Measurements from ENCODE around the gene NKD1. TPM values are rescaled to one million over a fixed set of nuclear protein-coding genes. Genes with fewer than 3 reads are reported as not detected.
"Not testable (repeated sequence)": the region's sequence is repeated elsewhere in the genome, so short reads cannot be mapped to it uniquely, and the experiment has no call there.

NKD1 gene
- total RNA-seq, 1 experiment from 2014 or later, result 0.44 TPM

DNA sequence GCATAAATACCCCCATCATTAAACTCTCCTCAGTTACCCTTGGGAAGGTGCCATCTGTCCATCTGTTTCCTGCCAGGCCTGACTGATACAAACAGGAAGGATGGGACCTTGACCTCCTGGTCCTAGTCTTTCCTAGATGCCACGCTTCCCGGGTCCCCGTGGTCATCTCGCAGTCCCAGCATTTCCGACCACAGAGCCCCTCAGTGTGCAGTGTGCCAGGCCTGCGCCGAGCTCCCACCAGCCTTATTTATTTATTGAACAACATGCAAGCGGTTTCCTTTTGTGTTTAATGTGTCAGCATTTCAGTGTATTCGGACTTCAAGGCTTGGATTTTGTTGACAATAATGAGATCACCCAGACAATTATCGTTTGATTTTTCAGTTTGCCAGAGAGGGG is 45.6 kb upstream of the NKD1 start:
- no peaks in the 10 kb centered on the region for H3K9me3 ChIP-seq (ENCODE audit: insufficient read depth, low read depth)
- intact Hi-C loops (cut with micrococcal nuclease; ENCODE audit: unreplicated experiment), result no loop called here
- CTCF ChIA-PET, result no interaction called here

DNA sequence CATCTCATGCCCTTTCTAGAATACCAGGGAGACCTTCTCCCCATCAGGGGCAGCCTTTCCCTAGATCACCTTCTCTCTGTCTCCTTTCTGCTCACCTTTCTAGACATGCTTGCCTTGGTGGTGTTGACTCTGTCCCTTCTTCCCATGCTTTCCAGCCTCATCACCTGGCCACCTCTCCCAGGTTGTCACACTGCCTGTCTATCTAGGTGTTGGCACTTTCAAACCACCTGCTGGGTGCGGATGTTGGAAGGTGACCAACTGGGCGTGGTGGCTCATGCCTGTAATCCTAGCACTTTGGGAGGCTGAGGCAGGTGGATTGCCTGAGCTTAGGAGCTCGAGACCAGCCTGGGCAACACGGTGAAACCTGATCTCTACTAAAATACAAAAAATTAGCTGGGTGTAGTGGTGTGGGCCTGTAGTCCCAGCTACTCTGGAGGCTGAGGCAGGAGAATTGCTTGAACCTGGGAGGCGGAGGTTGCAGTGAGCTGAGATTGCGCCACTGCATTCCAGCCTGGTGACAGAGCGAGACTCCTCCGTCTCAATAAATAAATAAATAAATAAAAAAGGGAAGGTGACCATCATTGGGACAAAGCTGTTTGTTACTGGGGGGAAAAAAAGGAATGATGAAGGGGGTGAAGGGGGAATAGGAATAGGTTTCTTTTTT is 44.2 kb upstream of the NKD1 start:
- H3K4me2 ChIP-seq, result peak overlapping the region; percentile 35; the same call in 1 of the 2 replicates
- POLR2A ChIA-PET (ENCODE audit: unreplicated experiment); H3K79me2 ChIP-seq (ENCODE audit: low read depth); H3K9me2 ChIP-seq (ENCODE audit: insufficient read depth); intact Hi-C loops (cut with micrococcal nuclease; ENCODE audit: unreplicated experiment); H3K9me3 ChIP-seq (ENCODE audit: insufficient read depth, low read depth); BruUV-seq (replicated peaks); H3K36me3 ChIP-seq (ENCODE audit: low read depth); H4K20me1 ChIP-seq (ENCODE audit: insufficient read depth); H3K4me3 ChIP-seq; CTCF ChIA-PET; H3K27me3 ChIP-seq (ENCODE audit: insufficient read depth, low read depth); H2AFZ ChIP-seq: not testable (repeated sequence)
- 0 out of 2 replicates have a peak overlapping the region, but pooled peaks have one; percentile 5 for H3K27ac ChIP-seq
- H3F3A ChIP-seq (ENCODE audit: insufficient read depth, low read depth), result peaks cover 15% of the 10 kb centered on the region
- DNase-seq, result peak; percentile 71 to 75
- peaks cover 19% of the 10 kb centered on the region for H3K4me1 ChIP-seq (replicated peaks; ENCODE audit: insufficient read depth)

More for the DNA sequence above, 45.6 kb upstream of the NKD1 start:
- Histone ChIP-seq H3K4me1 (replicated peaks; ENCODE audit: insufficient read depth) (peaks cover 19% of the 10 kb centered on the region), H3F3A (ENCODE audit: insufficient read depth, low read depth) (peaks cover 15% of the 10 kb centered on the region), H3K79me2 (ENCODE audit: low read depth) (no peaks in the 10 kb centered on the region), H4K20me1 (ENCODE audit: insufficient read depth) (no peaks in the 10 kb centered on the region), H2AFZ (no peak overlapping the region), H3K27ac (no peak overlapping the region), H3K4me2 (no peak overlapping the region), H3K36me3 (ENCODE audit: low read depth) (no peaks in the 10 kb centered on the region), H3K9me2 (ENCODE audit: insufficient read depth) (no peaks in the 10 kb centered on the region), H3K27me3 (ENCODE audit: insufficient read depth, low read depth) (no peaks in the 10 kb centered on the region), H3K4me3 (no peak overlapping the region)
- TF ChIP-seq, protein P1, sequence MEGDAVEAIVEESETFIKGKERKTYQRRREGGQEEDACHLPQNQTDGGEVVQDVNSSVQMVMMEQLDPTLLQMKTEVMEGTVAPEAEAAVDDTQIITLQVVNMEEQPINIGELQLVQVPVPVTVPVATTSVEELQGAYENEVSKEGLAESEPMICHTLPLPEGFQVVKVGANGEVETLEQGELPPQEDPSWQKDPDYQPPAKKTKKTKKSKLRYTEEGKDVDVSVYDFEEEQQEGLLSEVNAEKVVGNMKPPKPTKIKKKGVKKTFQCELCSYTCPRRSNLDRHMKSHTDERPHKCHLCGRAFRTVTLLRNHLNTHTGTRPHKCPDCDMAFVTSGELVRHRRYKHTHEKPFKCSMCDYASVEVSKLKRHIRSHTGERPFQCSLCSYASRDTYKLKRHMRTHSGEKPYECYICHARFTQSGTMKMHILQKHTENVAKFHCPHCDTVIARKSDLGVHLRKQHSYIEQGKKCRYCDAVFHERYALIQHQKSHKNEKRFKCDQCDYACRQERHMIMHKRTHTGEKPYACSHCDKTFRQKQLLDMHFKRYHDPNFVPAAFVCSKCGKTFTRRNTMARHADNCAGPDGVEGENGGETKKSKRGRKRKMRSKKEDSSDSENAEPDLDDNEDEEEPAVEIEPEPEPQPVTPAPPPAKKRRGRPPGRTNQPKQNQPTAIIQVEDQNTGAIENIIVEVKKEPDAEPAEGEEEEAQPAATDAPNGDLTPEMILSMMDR (conservative IDR thresholded peaks at IDR 0.05), result no peak
- no peak for TF ChIP-seq EZH2 (IDR thresholded peaks at IDR 0.05; ENCODE audit: low read depth)
- DNase-seq, result no peak
- no TSS peak for BruUV-seq (replicated peaks)
- POLR2A ChIA-PET (ENCODE audit: unreplicated experiment), result no interaction called here

DNA sequence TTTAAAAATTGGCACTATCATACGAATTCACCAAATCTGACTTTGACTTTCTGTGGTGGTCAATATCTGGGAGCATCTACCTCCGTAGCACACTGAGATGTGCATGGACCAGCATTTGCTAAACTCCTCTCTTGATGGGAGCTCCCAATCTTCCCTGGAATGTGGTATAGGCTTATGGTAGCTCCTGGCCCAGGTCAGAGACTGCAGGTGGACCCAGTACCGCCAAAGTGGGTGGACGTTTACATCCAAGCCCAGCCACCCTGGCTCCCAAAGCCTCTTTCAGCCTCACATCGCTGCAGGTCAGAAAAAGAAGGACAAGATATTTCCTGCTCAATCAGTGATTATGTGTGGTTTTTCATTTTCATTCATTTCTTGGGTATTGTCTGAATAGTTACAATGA is 43.1 kb upstream of the NKD1 start:
- Histone ChIP-seq H3K4me3 (no peak overlapping the region), H3F3A (ENCODE audit: insufficient read depth, low read depth) (peaks cover 15% of the 10 kb centered on the region), H3K27me3 (ENCODE audit: insufficient read depth, low read depth) (no peaks in the 10 kb centered on the region), H3K9me2 (ENCODE audit: insufficient read depth) (no peaks in the 10 kb centered on the region), H2AFZ (no peak overlapping the region), H3K79me2 (ENCODE audit: low read depth) (no peaks in the 10 kb centered on the region), H3K4me1 (replicated peaks; ENCODE audit: insufficient read depth) (peaks cover 19% of the 10 kb centered on the region), H3K9me3 (ENCODE audit: insufficient read depth, low read depth) (no peaks in the 10 kb centered on the region), H4K20me1 (ENCODE audit: insufficient read depth) (no peaks in the 10 kb centered on the region), H3K4me2 (no peak overlapping the region), H3K27ac (no peak overlapping the region), H3K36me3 (ENCODE audit: low read depth) (no peaks in the 10 kb centered on the region)
- TF ChIP-seq, protein P1 (conservative IDR thresholded peaks at IDR 0.05), result no peak
- no peak for TF ChIP-seq EZH2 (IDR thresholded peaks at IDR 0.05; ENCODE audit: low read depth)
- ChIA-PET POLR2A (ENCODE audit: unreplicated experiment) (no interaction called here), CTCF (no interaction called here)
- DNase-seq, result no peak
- intact Hi-C loops (cut with micrococcal nuclease; ENCODE audit: unreplicated experiment), result no loop called here
- no TSS peak for BruUV-seq (replicated peaks)
